K562 (cell line): ENCODE measurements around the gene SLC25A21. TPM values are rescaled to one million over a fixed set of nuclear protein-coding genes. Genes with fewer than 3 reads are reported as not detected.
"Not testable (repeated sequence)": the region's sequence is repeated elsewhere in the genome, so short reads cannot be mapped to it uniquely, and the experiment has no call there.

ENCODE experiments used
- ATAC-seq: fragments of 200-7000 bp; cut with Tn5 transposase; 3 replicates; pipeline ENCODE4 v1.9.1; 2020; ENCODE audit warnings: moderate library complexity
- BruUV-seq: library from RNA; stranded (reverse); fragments of 400-500 nt; replicated peaks from 2 replicates; lab custom pipeline; 2021; lab: Mats Ljungman, UMichigan
- CTCF ChIA-PET: fragments of 300-600 bp; formaldehyde crosslinking; extraction: SDS; loops from one replicate; lab custom pipeline; 2021; ENCODE audit warnings: low intra/inter-chr PET ratio; lab: Yijun Ruan, JAX
- POLR2A ChIA-PET: fragments of 300-600, 350-650 bp; sonication (Branson Sonifier 250); formaldehyde crosslinking; extraction: SDS; loops from one replicate; lab custom pipeline; 2021; ENCODE audit warnings: antibody characterized with exemption, inconsistent platforms; lab: Yijun Ruan, JAX
- DNase-seq, 4 experiments: peaks; one replicate each; pipeline versions ENCODE4 v3.0.0 to v3.0.0-alpha.2; 2011 to 2018; ENCODE audit warnings: low spot score in 3 of 4, mixed read lengths in 3 of 4; ENCODE audit errors: extremely low read depth in 1 of 4
- FAIRE-seq: peaks from 2 replicates; lab custom pipeline; 2011; peaks lifted over from hg19 to GRCh38; lab: Jason Lieb, UNC
- H2AFZ ChIP-seq: 2 replicates; pipeline ENCODE4 v1.6.0; 2011; ENCODE audit warnings: low read depth, low read length, control low read depth, inconsistent platforms
- H3K27ac ChIP-seq: fragments of 200-600 bp; 3 replicates; pipeline ENCODE4 v1.8.0; 2011; ENCODE audit warnings: low read depth, mild to moderate bottlenecking, control low read depth, inconsistent platforms, low read length, moderate library complexity, mixed read lengths; ENCODE audit errors: extremely low read depth
- H3K27me3 ChIP-seq, 2 experiments: fragments of 300-600 bp in 1 of 2; 2 replicates in 1 of 2; 3 replicates in 1 of 2; pipeline versions ENCODE4 v1.6.0 to v1.8.0; 2011; ENCODE audit warnings: inconsistent platforms in 2 of 2, low read length in 2 of 2, mild to moderate bottlenecking in 1 of 2, mixed read lengths in 1 of 2, moderate library complexity in 1 of 2; ENCODE audit not compliant: control insufficient read depth in 2 of 2, insufficient read depth in 2 of 2
- H3K36me3 ChIP-seq: fragments of 300-600 bp; 3 replicates; pipeline ENCODE4 v1.8.0; 2011; ENCODE audit warnings: mild to moderate bottlenecking, low read length, inconsistent platforms; ENCODE audit not compliant: control insufficient read depth, insufficient read depth
- H3K4me1 ChIP-seq, 2 experiments: fragments of 200-600 bp in 1 of 2; replicated peaks in 1 of 2; 2 replicates in 1 of 2; 3 replicates in 1 of 2; pipeline versions ENCODE4 v1.5.1 to v1.8.0; 2011; ENCODE audit warnings: inconsistent platforms in 2 of 2, low read length in 2 of 2, mild to moderate bottlenecking in 1 of 2, mixed read lengths in 1 of 2, moderate library complexity in 1 of 2; ENCODE audit not compliant: control insufficient read depth in 2 of 2, insufficient read depth in 2 of 2
- H3K4me2 ChIP-seq: 2 replicates; pipeline ENCODE4 v1.6.1; 2011; ENCODE audit warnings: low read length, control low read depth, inconsistent platforms, mixed read lengths; ENCODE audit not compliant: insufficient read depth
- H3K4me3 ChIP-seq: fragments of 200-600 bp; sonication (generic), shearing (Covaris generic); 2 replicates; pipeline ENCODE4 v1.5.1; 2016; ENCODE audit warnings: control low read depth, inconsistent platforms
- H3K79me2 ChIP-seq: fragments of 200-600 bp; 3 replicates; pipeline ENCODE4 v1.8.0; 2011; ENCODE audit warnings: low read length, inconsistent platforms; ENCODE audit not compliant: control insufficient read depth, insufficient read depth
- H3K9ac ChIP-seq, 2 experiments: 2 replicates each; pipeline versions ENCODE4 v1.6.0 to v1.6.1; 2011; ENCODE audit warnings: low read depth in 2 of 2, low read length in 2 of 2, control low read depth in 1 of 2, inconsistent platforms in 1 of 2, mild to moderate bottlenecking in 1 of 2, mixed read lengths in 1 of 2; ENCODE audit not compliant: insufficient read depth in 1 of 2
- H3K9me1 ChIP-seq: one replicate; pipeline ENCODE4 v1.6.0; 2011; ENCODE audit warnings: inconsistent platforms, mild to moderate bottlenecking, low read length, moderate library complexity; ENCODE audit not compliant: control insufficient read depth, insufficient read depth
- H3K9me3 ChIP-seq: replicated peaks from 2 replicates; pipeline ENCODE4 v1.5.1; 2011; ENCODE audit warnings: low read depth, low read length, inconsistent platforms; ENCODE audit not compliant: control insufficient read depth, insufficient read depth
- H4K20me1 ChIP-seq: replicated peaks from 2 replicates; pipeline ENCODE4 v1.6.1; 2011; ENCODE audit warnings: low read length, inconsistent platforms, mixed read lengths; ENCODE audit not compliant: control insufficient read depth, insufficient read depth
- FOXA3 ChIP-seq, 2 experiments: fragments of 450-650 bp in 1 of 2; sonication (generic) in 1 of 2; formaldehyde crosslinking; IDR thresholded peaks in 1 of 2; conservative IDR thresholded peaks in 1 of 2; 2 replicates each; pipeline versions ENCODE4 v1.4.0 to v1.8.0; 2020 to 2022; ENCODE audit warnings: mild to moderate bottlenecking in 2 of 2, missing genetic modification reagents in 1 of 2
- FOXK2 ChIP-seq, 2 experiments: fragments of 450-650 bp; IDR thresholded peaks in 1 of 2; conservative IDR thresholded peaks in 1 of 2; 2 replicates each; pipeline ENCODE4 v1.6.1; 2016; ENCODE audit warnings: low read depth in 2 of 2, mild to moderate bottlenecking in 1 of 2
- NR4A1 ChIP-seq, 2 experiments: fragments of 250-450 bp in 1 of 2; fragments of 450-650 bp in 1 of 2; sonication (Bioruptor Pico) in 1 of 2; IDR thresholded peaks; 2 replicates each; pipeline versions ENCODE4 v1.4.0 to v1.6.1; 2016 to 2020; ENCODE audit warnings: mild to moderate bottlenecking in 2 of 2, missing compliant biosample characterization in 1 of 2, missing genetic modification characterization in 1 of 2, moderate library complexity in 1 of 2
- YY1 ChIP-seq, 3 experiments: IDR thresholded peaks; 2 replicates each; pipeline ENCODE4 v1.6.1; 2011; ENCODE audit warnings: low read length in 2 of 3, mild to moderate bottlenecking in 2 of 3, moderate library complexity in 2 of 3, borderline replicate concordance in 1 of 3, control low read depth in 1 of 3, low read depth in 1 of 3; ENCODE audit not compliant: insufficient read depth in 3 of 3, insufficient replicate concordance in 2 of 3, control insufficient read depth in 1 of 3, insufficient read length in 1 of 3; ENCODE audit errors: extremely low read depth in 1 of 3
- ZNF354B ChIP-seq: fragments of 250-450 bp; sonication (Bioruptor Pico); IDR thresholded peaks from 2 replicates; pipeline ENCODE4 v1.4.0; 2020
- ZNF507 ChIP-seq: conservative IDR thresholded peaks from 2 replicates; pipeline ENCODE4 v1.6.1; 2017; ENCODE audit warnings: missing genetic modification characterization, missing compliant biosample characterization
- WGBS: fragments of 100-300 bp; shearing (Covaris generic); methylation state at CpG from one replicate; pipeline ENCODE4 v1.1.6; 2016; ENCODE audit warnings: low coverage, mixed read lengths; ENCODE audit not compliant: insufficient coverage; ENCODE audit errors: missing lambda C conversion rate; 5-methylcytosine and 5-hydroxymethylcytosine counted together
- in situ Hi-C: fragments of 300-500 bp; cut with MboI; formaldehyde crosslinking; loops from 4 replicates; pipeline ENCODE4 v1.15.0; 2018; ENCODE audit warnings: inconsistent platforms, mixed read lengths
- intact Hi-C: fragments of 100-400 bp; cut with micrococcal nuclease; formaldehyde crosslinking; loops from 2 replicates; pipeline ENCODE4 v1.14.2; 2022
- polyA plus RNA-seq, 8 experiments: library from polyadenylated mRNA; depleted of rRNA in 4 of 8; stranded (reverse) in 5 of 8; unstranded in 3 of 8; fragments of >200 nt; fragmentation: Nextera tagmentation in 2 of 8; fragmentation: Illumina TruSeq in 1 of 8; extraction: Ambion mirVana in 2 of 8; extraction: Trizol in 1 of 8; gene quantifications; 2 replicates each; pipeline versions ENCODE4 v1.2.1 to v1.2.3, GENCODE V29; 2011 to 2014; ENCODE audit warnings: inconsistent platforms in 1 of 8, missing spikeins in 1 of 8
- total RNA-seq, 7 experiments: library from RNA; depleted of rRNA in 6 of 7; stranded (reverse); fragments of >200 nt in 6 of 7; fragmentation: Illumina TruSeq in 2 of 7; extraction: Trizol in 2 of 7; gene quantifications; 2 replicates each; pipeline versions ENCODE4 v1.2.1 to v1.2.3, GENCODE V29; 2011 to 2021; ENCODE audit warnings: low replicate concordance in 1 of 7
- TF ChIP-seq, protein P1 (sequence below), 3 experiments: IDR thresholded peaks in 2 of 3; conservative IDR thresholded peaks in 1 of 3; 2 replicates each; pipeline ENCODE4 v1.5.1; 2011 to 2012; ENCODE audit warnings: low read length in 3 of 3, mild to moderate bottlenecking in 3 of 3, control low read depth in 2 of 3, improper control_type of control experiment in 1 of 3, inconsistent platforms in 1 of 3, low read depth in 1 of 3, mixed read lengths in 1 of 3, moderate library complexity in 1 of 3; ENCODE audit not compliant: insufficient read depth in 2 of 3

SLC25A21 gene
- total and polyA plus RNA-seq, 9 of the 15 experiments (the other 6 are each of a cell fraction or from before 2014, with no cell fraction given) = 15.2 to 46.7 (median 28.7) TPM

DNA sequence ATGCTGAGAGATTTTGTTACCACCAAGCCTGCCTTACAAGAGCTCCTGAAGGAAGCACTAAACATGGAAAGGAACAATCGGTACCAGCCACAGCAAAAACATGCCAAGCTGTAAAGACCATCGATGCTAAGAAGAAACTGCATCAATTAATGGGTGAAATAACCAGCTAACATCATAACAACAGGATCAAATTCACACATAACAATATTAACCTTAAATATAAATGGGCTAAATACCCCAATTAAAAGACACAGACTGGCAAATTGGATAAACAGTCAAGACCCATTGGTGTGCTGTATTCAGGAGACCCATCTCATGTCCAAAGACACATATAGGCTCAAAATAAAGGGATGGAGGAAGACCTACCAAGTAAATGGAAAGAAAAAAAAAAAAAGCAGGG lies 17.3 kb upstream of the SLC25A21 start:
- TF ChIP-seq ZNF354B (CRISPR knock-in tag) (0 out of 2 replicates have a peak, but pooled peaks have one; percentile 52), ZNF507 (tag) (peak; percentile 93)
- TF ChIP-seq, all 486 proteins: peak for 2; not testable (repeated sequence) for 484
- BruUV-seq, H3K9ac ChIP-seq, in situ Hi-C loops, H3K9me3 ChIP-seq, H3K4me3 ChIP-seq, H3K4me1 ChIP-seq, H3K79me2 ChIP-seq, POLR2A ChIA-PET, H4K20me1 ChIP-seq, H3K9me1 ChIP-seq, CTCF ChIA-PET, DNase-seq, H3K27ac ChIP-seq, H3K4me2 ChIP-seq, ATAC-seq, H3K36me3 ChIP-seq, H2AFZ ChIP-seq, H3K27me3 ChIP-seq, FAIRE-seq: not testable (repeated sequence)
- intact Hi-C loops = loop anchor here (10.0 kb wide), 1 partner anchor 215 kb away; no protein-coding TSS in a partner anchor
- 57% methylated on average over 2 of the region's 2 CpGs for whole genome bisulfite sequencing

DNA sequence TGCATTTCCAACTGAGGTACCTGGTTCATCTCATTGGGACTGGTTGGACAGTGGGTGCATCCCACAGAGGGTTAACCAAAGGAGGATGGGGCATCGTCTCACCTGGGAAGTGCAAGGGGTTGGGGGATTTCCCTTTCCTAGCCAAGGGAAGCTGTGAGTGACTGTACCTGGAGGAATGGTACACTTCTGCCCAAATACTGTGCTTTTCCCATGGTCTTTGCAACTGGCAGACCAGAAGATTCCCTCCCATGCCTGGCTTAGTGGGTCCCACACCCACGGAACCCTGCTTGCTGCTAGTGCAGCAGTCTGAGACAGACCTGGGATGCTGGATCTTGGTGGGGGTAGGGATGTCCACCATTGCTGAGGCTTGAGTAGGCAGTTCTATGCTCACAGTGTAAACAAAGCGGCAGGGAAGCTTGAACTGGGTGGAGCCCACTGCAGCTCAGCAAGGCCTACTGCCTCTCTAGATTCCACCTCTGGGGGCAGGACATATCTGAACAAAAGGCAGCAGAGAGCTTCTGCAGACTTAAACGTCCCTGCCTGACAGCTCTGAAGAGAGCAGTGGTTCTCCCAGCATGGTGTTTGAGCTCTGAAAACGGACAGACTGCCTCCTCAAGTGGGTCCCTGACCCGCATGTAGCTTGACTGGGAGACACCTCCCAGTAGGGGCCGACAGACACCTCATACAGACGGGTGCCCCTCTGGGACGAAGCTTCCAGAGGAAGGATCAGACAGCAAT lies 15.6 kb upstream of the SLC25A21 start:
- H4K20me1 ChIP-seq; H3K9me3 ChIP-seq; H3K4me1 ChIP-seq; H3K79me2 ChIP-seq; H3K9ac ChIP-seq; DNase-seq; H3K36me3 ChIP-seq; H3K4me2 ChIP-seq; CTCF ChIA-PET; BruUV-seq; H3K4me3 ChIP-seq; in situ Hi-C loops; H3K27me3 ChIP-seq; H3K9me1 ChIP-seq; H3K27ac ChIP-seq; intact Hi-C loops; TF ChIP-seq NR4A1 (CRISPR knock-in tag; IDR thresholded peaks at IDR 0.05): not testable (repeated sequence)
- 65% methylated on average over 8 of the region's 9 CpGs for WGBS
- H2AFZ ChIP-seq = peak overlapping the region; percentile 79; the same call in 1 of the 2 replicates
- ATAC-seq = peak; percentile 66
- POLR2A ChIA-PET = interaction anchor here (1.1 to 1.3 kb wide), 3 partner anchors 8 to 14 kb away, joined by 3 to 4 read pairs (median 3); partner anchors contain the start of gene MIPOL1
- peak; percentile 15 for FAIRE-seq
- TF ChIP-seq, protein P1, sequence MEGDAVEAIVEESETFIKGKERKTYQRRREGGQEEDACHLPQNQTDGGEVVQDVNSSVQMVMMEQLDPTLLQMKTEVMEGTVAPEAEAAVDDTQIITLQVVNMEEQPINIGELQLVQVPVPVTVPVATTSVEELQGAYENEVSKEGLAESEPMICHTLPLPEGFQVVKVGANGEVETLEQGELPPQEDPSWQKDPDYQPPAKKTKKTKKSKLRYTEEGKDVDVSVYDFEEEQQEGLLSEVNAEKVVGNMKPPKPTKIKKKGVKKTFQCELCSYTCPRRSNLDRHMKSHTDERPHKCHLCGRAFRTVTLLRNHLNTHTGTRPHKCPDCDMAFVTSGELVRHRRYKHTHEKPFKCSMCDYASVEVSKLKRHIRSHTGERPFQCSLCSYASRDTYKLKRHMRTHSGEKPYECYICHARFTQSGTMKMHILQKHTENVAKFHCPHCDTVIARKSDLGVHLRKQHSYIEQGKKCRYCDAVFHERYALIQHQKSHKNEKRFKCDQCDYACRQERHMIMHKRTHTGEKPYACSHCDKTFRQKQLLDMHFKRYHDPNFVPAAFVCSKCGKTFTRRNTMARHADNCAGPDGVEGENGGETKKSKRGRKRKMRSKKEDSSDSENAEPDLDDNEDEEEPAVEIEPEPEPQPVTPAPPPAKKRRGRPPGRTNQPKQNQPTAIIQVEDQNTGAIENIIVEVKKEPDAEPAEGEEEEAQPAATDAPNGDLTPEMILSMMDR (IDR thresholded peaks at IDR 0.05 in 2 of 3, conservative IDR thresholded peaks at IDR 0.05 in 1 of 3; ENCODE audit: insufficient read depth in 2 of 3, low read depth in 1 of 3, low read length in 3 of 3) = 0 out of 6 replicates have a peak, but pooled peaks of 1 of the 3 experiments have one; percentile 8
- TF ChIP-seq NR4A1 (tag; IDR thresholded peaks at IDR 0.05) (0 out of 2 replicates have a peak, but pooled peaks have one; percentile 14), FOXK2 (conservative IDR thresholded peaks at IDR 0.05 in 1 of 2, IDR thresholded peaks at IDR 0.05 in 1 of 2; ENCODE audit: low read depth in 2 of 2) (peak; percentile 60 to 61; a peak in 2 of 4 replicates), YY1 (IDR thresholded peaks at IDR 0.05; ENCODE audit: borderline replicate concordance in 1 of 3, control insufficient read depth in 1 of 3, extremely low read depth in 1 of 3, insufficient read depth in 3 of 3, insufficient read length in 1 of 3, insufficient replicate concordance in 2 of 3, low read depth in 1 of 3, low read length in 2 of 3) (peak in 1 of 3 experiments; percentile 34), FOXA3 (CRISPR knock-in tag; conservative IDR thresholded peaks at IDR 0.05 in 1 of 2, IDR thresholded peaks at IDR 0.05 in 1 of 2) (peak in 1 of 2 experiments; percentile 39; a peak in 2 of 4 replicates)
